ENCODE results near the gene PICK1.

Gene PICK1

DNA sequence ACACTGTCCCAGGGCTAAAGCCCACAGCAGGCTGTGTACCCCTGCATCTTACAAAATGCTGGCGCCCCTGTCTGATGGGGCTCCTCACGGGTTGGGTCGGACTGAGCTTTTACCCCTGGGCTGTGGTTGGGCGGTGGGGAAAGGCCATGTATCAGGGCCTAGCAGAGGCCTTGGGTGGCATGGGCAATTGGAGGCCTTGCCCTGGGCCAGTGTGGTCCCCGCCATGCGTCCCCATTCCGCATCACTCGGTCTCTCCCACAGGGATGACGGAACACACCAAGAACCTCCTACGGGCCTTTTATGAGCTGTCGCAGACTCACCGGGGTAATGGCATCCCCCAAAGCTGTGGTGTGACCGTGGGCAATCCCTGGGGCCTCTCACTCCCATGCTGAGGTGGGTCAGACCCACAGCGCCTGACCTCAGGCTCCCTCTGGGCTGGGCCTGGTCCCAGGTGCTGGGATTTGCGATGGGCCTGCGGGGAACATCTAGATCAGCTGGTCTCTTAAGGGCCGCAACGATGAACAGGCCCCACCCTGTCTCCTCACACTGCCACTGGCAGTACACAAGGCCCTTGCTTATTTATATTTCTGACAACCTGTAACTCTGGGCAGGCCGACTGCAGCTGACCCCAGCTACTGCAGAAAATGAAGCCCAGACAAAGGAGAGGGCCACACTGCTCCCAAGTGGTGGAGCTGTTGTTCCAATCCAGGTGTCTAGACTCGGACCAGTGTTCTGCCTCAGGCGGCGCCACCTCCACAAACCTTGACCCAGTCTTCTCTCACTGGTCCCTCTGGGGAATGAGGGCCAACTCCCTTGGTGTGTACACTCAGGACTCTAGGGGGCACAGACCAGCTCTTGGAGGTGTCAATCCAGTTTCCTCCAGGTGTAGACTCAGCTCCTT is 14.5 kb downstream of the PICK1 start:
- in situ Hi-C loops (cut with MboI; ENCODE audit: low pct_unique_long_range_greater_than_20kb, low sequenced_read_pairs, unreplicated experiment): no loop called here
- no peak for DNase-seq (ENCODE audit: low spot score)
- TF ChIP-seq, protein P1, sequence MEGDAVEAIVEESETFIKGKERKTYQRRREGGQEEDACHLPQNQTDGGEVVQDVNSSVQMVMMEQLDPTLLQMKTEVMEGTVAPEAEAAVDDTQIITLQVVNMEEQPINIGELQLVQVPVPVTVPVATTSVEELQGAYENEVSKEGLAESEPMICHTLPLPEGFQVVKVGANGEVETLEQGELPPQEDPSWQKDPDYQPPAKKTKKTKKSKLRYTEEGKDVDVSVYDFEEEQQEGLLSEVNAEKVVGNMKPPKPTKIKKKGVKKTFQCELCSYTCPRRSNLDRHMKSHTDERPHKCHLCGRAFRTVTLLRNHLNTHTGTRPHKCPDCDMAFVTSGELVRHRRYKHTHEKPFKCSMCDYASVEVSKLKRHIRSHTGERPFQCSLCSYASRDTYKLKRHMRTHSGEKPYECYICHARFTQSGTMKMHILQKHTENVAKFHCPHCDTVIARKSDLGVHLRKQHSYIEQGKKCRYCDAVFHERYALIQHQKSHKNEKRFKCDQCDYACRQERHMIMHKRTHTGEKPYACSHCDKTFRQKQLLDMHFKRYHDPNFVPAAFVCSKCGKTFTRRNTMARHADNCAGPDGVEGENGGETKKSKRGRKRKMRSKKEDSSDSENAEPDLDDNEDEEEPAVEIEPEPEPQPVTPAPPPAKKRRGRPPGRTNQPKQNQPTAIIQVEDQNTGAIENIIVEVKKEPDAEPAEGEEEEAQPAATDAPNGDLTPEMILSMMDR (IDR thresholded peaks at IDR 0.05; ENCODE audit: extremely low read depth, insufficient read depth, missing control alignments): no peak

DNA sequence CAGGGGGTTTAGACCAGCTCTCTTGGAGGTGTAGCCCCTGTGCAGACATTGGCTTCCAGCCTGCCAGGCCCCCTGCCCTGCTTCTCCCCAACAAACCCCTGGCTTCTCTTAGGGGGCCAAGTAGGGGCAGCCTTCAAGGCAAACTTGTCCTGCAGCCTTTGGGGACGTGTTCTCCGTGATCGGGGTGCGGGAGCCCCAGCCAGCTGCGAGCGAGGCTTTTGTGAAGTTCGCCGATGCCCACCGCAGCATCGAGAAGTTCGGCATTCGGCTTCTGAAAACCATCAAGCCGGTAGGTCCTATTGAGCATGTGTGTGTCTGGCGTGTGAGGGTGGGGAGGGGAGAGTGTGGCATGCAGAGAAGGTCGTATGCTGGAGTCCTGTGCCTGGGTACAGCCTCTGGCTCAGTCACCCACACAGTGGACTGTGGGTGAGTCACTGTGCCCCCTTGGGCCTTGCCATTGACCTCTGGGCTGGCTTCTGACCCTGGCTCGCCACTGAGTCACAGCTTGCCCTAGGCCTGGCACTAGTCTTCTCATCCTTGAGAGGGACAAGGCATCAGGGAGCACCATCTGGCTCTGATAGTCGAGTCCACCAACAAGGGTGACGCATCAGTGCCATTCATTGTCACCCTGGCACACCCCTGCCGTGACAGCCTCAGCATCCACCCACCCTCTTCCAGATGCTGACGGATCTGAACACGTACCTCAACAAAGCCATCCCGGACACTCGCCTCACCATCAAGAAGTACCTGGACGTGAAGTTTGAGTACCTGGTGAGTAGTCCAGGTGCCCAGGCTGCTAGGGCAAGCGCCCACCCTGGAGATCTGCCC is 15.3 kb downstream of the PICK1 start:
- in situ Hi-C loops (cut with MboI; ENCODE audit: low pct_unique_long_range_greater_than_20kb, low sequenced_read_pairs, unreplicated experiment): no loop called here
- TF ChIP-seq, protein P1 (IDR thresholded peaks at IDR 0.05; ENCODE audit: extremely low read depth, insufficient read depth, missing control alignments): no peak
- no peak for DNase-seq (ENCODE audit: low spot score)

- in situ Hi-C loops (cut with MboI; ENCODE audit: low pct_unique_long_range_greater_than_20kb, low sequenced_read_pairs, unreplicated experiment): no loop called here
These were observed 16.2 kb downstream of the PICK1 start for GRCh38 chr22:38073150-38074130.

DNA sequence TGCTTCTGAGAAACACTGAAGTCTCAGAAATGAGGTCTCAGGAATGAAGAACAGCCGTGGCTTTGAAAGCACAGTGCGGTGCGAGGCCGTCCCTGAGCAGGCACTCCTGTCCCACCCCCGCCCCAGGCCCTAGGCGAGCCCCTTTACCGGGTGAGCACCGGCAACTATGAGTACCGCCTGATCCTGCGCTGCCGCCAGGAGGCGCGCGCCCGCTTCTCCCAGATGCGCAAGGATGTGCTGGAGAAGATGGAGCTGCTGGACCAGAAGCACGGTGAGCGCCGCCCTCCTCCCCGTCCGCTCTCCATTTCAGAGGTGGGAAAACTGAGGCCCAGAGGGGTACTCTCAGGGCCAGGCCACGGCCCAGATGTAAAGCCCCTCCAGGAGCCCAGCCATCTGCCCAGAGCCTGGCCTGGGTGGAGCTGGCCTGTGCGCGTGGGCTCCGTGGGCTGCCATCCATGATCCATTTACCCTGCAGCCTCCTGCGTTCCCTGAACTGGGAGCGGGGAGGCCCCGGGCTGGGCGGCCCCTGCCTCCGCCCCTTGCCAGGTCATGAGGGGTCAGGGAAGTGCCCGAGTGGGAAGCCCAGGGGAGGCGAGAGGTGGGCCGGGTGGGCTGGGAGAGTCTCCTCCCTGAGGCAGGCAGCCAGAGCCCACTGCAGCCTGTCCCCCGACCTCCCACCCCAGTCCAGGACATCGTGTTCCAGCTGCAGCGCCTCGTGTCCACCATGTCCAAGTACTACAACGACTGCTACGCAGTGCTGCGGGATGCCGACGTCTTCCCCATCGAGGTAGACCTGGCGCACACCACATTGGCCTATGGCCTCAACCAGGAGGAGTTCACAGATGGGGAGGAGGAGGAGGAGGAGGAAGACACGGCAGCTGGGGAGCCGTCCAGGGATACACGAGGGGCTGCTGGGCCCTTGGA is 17.2 kb downstream of the PICK1 start:
- in situ Hi-C loops (cut with MboI; ENCODE audit: low pct_unique_long_range_greater_than_20kb, low sequenced_read_pairs, unreplicated experiment): no loop called here
- no peak for DNase-seq (ENCODE audit: low spot score)
- TF ChIP-seq, protein P1 (IDR thresholded peaks at IDR 0.05; ENCODE audit: extremely low read depth, insufficient read depth, missing control alignments): no peak

More at GRCh38 chr22:38073150-38074130, 16.2 kb downstream of the PICK1 start:
- DNase-seq (ENCODE audit: low spot score): no peak
- TF ChIP-seq, protein P1 (IDR thresholded peaks at IDR 0.05; ENCODE audit: extremely low read depth, insufficient read depth, missing control alignments): no peak

DNA sequence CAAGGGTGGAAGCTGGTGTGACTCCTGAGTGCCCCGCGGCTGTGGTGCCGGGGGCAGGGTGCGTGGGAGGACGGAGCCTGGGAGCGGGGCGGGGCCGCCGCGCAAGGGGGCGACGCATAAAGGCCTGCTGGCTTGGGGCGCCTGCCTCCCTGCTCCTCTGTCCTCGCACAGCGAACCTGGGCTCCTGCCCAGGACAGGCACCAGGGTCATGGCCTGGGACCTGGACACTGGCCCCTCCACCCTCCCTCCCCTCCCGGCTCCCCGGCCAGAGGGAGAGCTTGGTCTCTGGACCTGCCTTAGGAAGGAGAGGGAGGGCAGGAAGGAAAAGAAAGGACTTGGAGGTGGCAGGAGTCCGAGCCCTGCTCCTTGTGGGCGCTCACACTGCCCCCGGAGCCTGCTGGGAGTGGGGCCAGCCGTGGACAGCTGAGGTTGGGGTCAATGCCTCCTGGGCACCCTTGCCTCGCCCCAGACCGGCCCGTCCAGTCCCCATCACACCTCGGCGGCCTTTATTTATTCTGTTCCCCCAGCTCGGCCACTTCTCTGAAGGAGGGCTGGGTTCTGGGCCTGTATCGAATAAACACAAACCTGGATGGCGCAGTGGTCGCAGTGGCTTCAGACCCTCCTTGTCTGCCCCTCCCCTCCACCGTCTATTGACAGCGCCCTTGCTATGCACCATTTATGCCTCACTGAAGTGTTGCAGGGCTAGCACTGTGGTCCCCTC is 18.1 kb downstream of the PICK1 start:
- TF ChIP-seq, protein P1 (IDR thresholded peaks at IDR 0.05; ENCODE audit: extremely low read depth, insufficient read depth, missing control alignments): no peak
- in situ Hi-C loops (cut with MboI; ENCODE audit: low pct_unique_long_range_greater_than_20kb, low sequenced_read_pairs, unreplicated experiment): no loop called here
- no peak for DNase-seq (ENCODE audit: low spot score)
